GM19043 (cell line): ENCODE results near the gene CBY1.
A peak's percentile ranks its signal among the peaks of the same experiment; 100 is the strongest.

Experiments
- ATAC-seq: cut with Tn5 transposase; IDR thresholded peaks from one replicate; pipeline ENCODE4 v1.9.1; 2021; ENCODE audit warnings: low read depth; ENCODE audit not compliant: unreplicated experiment

Gene CBY1

DNA sequence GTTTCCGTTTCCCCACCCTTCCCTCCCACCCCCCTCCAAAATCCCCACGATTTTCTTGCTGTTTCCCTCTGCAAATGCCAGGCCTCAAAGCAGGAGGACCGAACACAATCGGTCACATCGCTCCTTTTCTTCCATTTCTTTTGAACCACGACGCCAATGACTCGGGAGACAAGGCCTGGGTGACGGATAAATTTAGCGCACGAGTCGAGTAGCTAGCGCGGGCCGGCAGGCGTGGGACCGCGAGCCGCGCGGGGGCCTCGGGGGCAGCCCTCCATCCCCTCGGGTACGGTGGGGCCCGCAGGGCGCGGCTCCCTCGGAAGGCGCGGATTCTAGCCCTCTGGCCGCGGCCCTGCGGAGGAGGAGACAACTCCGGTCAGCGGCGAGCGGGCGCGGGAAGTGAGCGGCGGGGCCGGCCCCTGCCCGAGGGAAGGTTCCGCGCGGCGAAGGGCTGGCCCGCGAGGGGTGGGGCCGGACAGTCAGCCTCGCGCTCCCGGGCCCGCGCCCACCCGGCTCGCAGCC lies 43.9 kb downstream of the CBY1 start:
- no peak for ATAC-seq

GRCh38 chr22:38700789-38701628 lies 44.6 kb downstream of the CBY1 start, which contains the start of gene JOSD1:
Gene JOSD1, minus strand, starts transcription at chr22:38700943. Its CDS starts 956 bp downstream, at chr22:38699987.
- no peak for ATAC-seq

DNA sequence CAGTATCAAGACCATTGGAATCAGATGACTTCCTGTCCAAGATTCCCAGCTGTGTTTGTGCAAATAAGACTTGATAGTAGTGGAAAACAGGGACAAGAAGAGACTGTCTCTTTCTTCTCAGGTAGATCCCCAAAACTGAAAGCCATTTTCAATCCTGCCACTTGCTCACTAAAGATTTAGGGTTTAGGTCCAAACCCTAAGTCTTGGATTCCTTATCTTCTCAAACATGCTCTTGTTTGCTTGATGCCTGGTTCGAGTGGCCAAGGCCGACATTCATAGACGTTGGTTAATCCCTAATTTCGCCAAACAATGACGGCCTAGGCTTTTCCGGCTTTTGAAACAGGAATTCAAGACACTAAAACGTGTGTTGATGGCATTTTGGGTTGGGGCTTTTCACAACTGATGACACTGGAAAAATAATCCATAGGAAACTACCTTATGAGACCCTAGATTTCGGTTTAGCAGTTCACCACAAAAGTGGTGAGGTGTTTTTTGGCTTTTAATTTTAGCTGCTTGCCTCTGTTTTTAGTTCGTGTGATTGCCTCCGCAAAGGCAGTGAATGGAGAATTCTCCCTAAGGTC lies 48.3 kb downstream of the CBY1 start:
- no peak for ATAC-seq

- peak; percentile 75 for ATAC-seq
Measured at GRCh38 chr22:38705235-38706100, 49.0 kb downstream of the CBY1 start, which contains the start of gene GTPBP1. Gene GTPBP1, plus strand, starts transcription at chr22:38705944. Its CDS starts 12 bp downstream, at chr22:38705956.

DNA sequence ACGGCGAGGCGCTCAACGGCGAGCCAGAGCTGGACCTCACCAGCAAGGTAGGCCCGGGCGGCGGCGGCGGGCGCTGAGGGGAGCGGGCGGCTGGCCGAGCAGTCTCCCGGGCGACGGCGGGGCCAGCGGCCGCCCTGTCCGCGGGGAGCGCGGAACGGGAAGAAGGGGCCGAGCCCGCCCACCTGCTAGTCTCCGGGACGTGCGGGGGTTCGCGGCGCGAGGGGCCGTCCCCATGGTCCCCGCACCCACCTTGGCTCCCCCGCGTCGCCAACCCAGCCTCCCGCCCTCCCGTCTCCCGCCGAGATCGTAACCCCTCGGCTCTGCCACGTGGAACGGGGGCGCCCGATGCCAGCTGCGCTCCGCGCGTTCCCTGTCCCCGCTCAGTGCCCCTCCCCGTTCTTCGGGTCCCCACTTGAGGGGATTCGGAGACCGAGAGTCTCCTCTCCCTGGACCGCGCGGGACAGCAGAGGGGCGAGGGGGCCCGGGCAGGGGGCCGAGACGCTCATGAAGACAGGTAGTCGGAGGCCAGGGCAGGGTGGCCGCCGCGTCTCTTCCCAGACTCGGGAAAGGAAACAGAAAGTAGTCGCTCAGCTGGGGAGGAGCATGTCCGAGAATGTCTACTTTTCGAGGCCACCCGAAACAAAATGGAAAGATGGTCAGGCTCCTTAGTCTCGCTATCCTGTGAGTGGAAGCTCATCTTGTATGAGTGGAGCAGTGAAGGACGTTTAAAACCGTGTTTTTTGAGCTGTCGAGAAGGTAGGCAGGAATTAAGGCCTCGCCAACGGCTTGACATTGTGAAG lies 49.9 kb downstream of the CBY1 start:
- no peak for ATAC-seq

GRCh38 chr22:38706901-38707195 lies 50.4 kb downstream of the CBY1 start:
- ATAC-seq, result no peak

DNA sequence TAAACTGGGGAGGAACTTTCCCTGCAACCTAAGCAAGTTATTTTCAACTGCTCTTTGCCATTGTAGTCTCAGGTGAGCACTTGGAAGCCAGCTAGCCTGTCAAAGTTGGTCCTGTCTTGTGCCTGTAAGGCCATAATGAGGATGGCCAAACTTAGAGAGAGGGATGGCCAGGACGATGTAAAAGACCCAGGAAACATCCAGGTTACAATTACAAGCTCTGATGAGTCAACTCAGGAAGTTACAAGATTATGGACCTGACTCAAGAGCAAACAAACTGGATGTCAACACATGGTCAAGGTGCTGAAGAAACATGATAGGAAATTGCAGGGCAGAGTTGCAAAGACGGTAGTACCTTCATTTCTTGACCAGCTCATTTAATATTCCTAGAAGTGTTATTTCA lies 50.9 kb downstream of the CBY1 start:
- no peak for ATAC-seq

DNA sequence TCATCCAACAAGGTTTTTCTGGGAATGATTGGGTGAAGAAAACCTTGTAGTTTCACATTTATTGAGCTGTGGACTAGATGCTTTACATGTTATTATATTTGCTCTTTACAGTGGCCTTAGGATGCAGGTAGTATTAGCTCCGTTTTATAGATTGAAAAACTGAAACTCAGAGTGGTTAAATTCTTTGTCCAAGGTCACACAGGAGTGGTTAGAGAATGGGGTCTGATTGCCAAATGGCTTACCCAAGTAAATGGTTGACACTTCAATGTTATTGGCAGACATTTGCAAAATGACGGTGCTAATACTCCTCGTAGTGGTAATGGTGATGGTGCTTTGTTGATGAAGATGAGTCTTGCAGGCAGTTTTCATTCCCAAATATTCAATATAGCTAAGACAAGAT lies 51.5 kb downstream of the CBY1 start:
- no peak for ATAC-seq

- no peak for ATAC-seq
Measured at GRCh38 chr22:38709306-38709705, 52.9 kb downstream of the CBY1 start.

- no peak for ATAC-seq
Measured at GRCh38 chr22:38710351-38710750, 53.9 kb downstream of the CBY1 start.

- no peak for ATAC-seq
Measured at GRCh38 chr22:38710866-38711265, 54.4 kb downstream of the CBY1 start.

DNA sequence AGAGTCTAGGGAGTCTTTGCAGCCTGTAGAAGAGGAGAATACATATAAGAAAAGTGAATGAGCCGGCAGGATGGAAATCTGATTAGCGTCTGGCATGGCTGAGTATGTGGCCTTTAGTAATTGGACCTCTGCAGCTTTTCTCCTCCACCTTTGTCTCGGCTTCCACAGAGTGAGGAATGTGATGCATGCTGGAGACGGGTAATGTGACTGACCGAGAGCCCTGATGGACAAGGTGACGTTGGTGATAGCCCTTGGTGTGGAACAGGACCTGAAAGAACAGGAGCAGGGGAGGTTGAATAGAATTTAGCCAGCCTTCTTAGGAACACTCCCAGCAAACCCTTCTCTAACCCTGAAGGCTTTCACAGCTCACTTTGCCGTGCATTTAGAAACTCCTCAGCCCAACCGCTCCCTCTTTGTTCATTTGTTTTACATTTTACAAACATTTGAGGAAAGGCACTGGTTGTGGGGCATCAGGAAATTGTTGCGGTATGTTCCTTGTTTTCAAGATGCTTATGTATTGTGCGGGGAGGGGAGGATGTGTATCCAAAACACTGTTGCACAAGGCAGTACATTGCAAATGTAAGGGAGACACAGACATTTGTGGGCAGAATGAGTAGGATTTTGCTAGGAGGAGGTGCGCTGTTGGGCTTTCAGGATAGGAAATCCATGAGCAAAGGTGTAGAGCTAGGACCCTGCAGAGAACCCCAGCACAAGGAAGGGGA lies 56.2 kb downstream of the CBY1 start:
- no peak for ATAC-seq

DNA sequence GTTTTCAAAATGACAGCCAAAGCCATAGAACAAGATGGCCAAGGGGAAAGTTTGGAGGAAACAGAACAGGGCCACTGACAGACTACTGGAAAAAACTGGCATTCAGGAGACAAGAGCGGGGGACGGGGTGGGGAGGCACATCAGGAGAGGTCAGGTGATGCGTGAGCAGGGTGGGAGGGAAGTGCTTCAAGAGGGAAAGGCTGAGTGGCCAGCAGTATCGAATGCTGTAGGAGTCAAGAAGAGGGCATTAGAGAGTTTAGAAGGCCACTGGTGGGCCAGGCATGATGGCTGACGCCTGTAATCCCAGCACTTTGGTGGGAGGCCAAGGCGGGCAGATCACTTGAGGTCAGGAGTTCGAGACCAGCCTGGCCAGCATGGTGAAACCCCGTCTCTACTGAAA lies 57.5 kb downstream of the CBY1 start:
- ATAC-seq, result no peak

DNA sequence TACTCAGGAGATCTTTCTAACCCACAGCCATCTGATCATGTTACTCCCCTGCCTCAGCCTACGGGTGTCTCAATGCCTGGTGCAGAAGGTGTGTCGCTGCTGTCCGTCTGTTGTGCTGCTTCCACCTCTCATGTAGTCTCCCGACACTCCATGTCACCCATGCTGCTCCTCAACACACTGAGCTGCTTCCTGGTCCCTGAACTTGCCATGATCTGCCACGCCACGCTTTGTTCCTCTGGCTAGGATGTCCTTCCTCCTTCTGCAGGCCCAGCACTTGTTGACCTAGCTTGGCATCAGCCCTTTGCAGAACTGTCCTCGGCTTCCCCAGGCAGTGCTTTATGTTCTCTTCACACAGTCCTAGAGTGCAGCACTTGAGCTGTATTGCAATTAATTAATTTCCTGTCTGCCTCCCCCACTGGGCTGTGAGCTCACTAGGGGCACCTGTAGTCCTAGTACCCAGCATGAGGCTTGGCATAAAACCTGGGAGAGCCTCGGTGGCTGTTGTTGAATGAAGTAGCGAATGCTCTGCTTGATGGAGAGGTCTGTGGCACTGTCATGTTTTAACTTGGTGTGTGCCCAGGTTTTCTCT lies 58.8 kb downstream of the CBY1 start:
- ATAC-seq, result no peak

DNA sequence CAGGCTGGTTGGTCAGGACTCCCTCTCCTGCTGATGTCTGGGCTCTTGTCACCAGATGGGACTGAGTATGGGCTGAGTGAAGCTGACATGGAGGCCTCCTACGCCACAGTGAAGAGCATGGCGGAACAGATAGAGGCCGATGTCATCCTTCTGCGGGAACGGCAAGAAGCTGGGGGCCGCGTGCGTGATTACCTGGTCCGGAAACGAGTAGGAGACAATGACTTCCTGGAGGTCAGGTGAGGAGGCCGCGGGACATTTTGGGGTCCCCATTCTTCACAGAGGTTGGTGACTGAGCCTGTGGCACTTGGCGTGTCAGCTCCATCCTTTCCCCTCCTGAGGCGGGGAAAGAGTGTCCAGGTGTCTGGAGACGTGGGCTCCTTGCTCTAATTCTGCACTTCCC lies 59.4 kb downstream of the CBY1 start:
- no peak for ATAC-seq

DNA sequence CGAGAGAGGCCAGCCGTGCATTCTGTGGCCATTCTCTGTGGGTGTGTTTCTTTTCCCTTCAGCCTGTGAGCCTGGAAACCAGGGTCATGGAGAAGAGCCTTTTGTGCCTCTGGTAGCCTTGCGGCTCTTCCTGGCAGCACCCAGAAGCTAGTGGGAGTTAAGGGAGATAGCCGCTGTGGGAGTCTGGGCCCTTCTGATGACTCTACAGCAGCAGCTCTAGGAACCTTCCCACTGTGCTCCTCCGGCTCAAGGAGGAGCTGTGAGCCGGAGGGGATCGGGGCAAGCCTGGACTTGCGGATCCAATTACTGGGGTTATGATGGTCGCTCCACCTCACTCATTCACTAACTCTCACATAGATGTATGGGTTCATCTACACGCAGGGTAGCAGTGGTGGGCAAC lies 59.8 kb downstream of the CBY1 start:
- no peak for ATAC-seq

- ATAC-seq, result no peak
Measured at GRCh38 chr22:38716826-38717225, 60.4 kb downstream of the CBY1 start.

- no peak for ATAC-seq
Measured at GRCh38 chr22:38717244-38717643, 60.8 kb downstream of the CBY1 start.

- no peak for ATAC-seq
Measured at GRCh38 chr22:38718414-38718813, 62.0 kb downstream of the CBY1 start.
